ENCODE data around the gene EPC1. TPM values are rescaled to one million over a fixed set of nuclear protein-coding genes. Genes with fewer than 3 reads are reported as not detected.

Gene EPC1
- total RNA-seq, 1 donor from 2014 or later, result 42.4 TPM

DNA sequence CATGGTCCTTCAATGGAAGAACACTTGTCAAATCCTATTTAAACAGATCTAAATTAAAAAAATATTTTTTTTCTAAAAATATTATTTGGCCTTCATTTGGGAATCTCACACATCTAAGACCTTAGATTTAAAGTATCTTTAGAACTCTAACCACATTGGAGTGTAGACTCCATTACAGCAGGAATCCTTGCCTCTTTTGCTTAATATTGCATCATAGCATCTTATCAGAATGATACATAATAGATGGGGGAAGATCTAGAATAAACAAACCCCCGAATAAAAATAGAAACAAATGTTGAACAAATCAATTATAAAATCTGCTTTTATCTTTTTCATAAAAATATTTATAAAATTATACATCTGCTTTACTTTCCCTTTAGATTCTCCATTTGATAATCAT, 27.6 kb upstream of the EPC1 start:
- peak overlapping the region; percentile 69 for H3K4me3 Mint-ChIP-seq
- no peak for DNase-seq (ENCODE audit: extremely low spot score, unreplicated experiment)
- peaks cover 20% of the 10 kb centered on the region for H3K4me1 Mint-ChIP-seq (ENCODE audit: unreplicated experiment)

GRCh38 chr10:32373496-32373895, 26.5 kb upstream of the EPC1 start:
- peaks cover 16% of the 10 kb centered on the region for H3K36me3 Mint-ChIP-seq
- H3K4me1 Mint-ChIP-seq (ENCODE audit: unreplicated experiment), result peaks cover 20% of the 10 kb centered on the region
- no peak overlapping the region for H3K4me3 Mint-ChIP-seq
- H3K9me3 Mint-ChIP-seq, result no peaks in the 10 kb centered on the region
- no peaks in the 10 kb centered on the region for H3K27me3 Mint-ChIP-seq
- no peak for TF ChIP-seq CTCF (conservative IDR thresholded peaks at IDR 0.05)
- no peak overlapping the region for H3K27ac Mint-ChIP-seq
- DNase-seq (ENCODE audit: extremely low spot score, unreplicated experiment), result no peak

More for the DNA sequence above, 27.6 kb upstream of the EPC1 start:
- H3K36me3 Mint-ChIP-seq, result peaks cover 16% of the 10 kb centered on the region
- H3K9me3 Mint-ChIP-seq, result no peaks in the 10 kb centered on the region
- H3K27ac Mint-ChIP-seq, result no peak overlapping the region
- no peaks in the 10 kb centered on the region for H3K27me3 Mint-ChIP-seq
- no peak for TF ChIP-seq CTCF (conservative IDR thresholded peaks at IDR 0.05)

DNA sequence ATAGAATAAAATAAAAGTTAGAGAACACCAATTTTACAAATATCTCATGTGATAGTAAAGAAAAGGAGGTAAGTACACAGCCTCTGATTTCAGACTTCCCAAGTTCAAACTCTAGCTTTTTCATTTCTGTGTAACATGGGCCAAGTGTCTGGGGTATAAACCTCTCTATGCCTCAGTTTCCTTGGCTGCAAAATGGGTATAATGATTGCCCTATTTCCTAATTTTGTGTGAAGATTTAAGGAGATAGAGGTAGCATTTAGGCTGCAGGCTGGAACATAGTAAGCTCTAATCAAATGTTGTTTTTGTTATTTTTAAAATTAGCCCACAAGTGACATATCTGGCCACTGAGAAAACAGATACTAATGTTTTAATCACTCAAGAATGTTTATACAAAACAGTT, 26.1 kb upstream of the EPC1 start:
- Mint-ChIP-seq H3K9me3 (no peaks in the 10 kb centered on the region), H3K27me3 (no peaks in the 10 kb centered on the region), H3K4me3 (no peak overlapping the region), H3K27ac (no peak overlapping the region), H3K36me3 (peaks cover 16% of the 10 kb centered on the region), H3K4me1 (ENCODE audit: unreplicated experiment) (peaks cover 23% of the 10 kb centered on the region)
- TF ChIP-seq CTCF (conservative IDR thresholded peaks at IDR 0.05), result no peak
- DNase-seq (ENCODE audit: extremely low spot score, unreplicated experiment), result no peak

GRCh38 chr10:32372000-32372875, 25.3 kb upstream of the EPC1 start:
- Mint-ChIP-seq H3K4me1 (ENCODE audit: unreplicated experiment) (peaks cover 27% of the 10 kb centered on the region), H3K9me3 (no peaks in the 10 kb centered on the region), H3K4me3 (no peak overlapping the region), H3K27me3 (no peaks in the 10 kb centered on the region), H3K27ac (no peak overlapping the region), H3K36me3 (peaks cover 16% of the 10 kb centered on the region)
- no peak for DNase-seq (ENCODE audit: extremely low spot score, unreplicated experiment)
- no peak for TF ChIP-seq CTCF (conservative IDR thresholded peaks at IDR 0.05)

GRCh38 chr10:32371101-32371500, 24.1 kb upstream of the EPC1 start:
- Mint-ChIP-seq H3K36me3 (peaks cover 16% of the 10 kb centered on the region), H3K4me1 (ENCODE audit: unreplicated experiment) (peaks cover 27% of the 10 kb centered on the region), H3K27me3 (no peaks in the 10 kb centered on the region), H3K4me3 (no peak overlapping the region), H3K27ac (no peak overlapping the region), H3K9me3 (no peaks in the 10 kb centered on the region)
- no peak for DNase-seq (ENCODE audit: extremely low spot score, unreplicated experiment)
- no peak for TF ChIP-seq CTCF (conservative IDR thresholded peaks at IDR 0.05)
